Measurements from ENCODE around the gene ARPP19. TPM values are rescaled to one million over a fixed set of nuclear protein-coding genes. Genes with fewer than 3 reads are reported as not detected.

Gene ARPP19
- total RNA-seq, 4 donors from 2014 or later, result 71.1 to 95.6 (median 76.6) TPM

GRCh38 chr15:52502608-52503007, 66.2 kb downstream of the ARPP19 start:
- intact Hi-C loops (cut with DNase I; ENCODE audit: low total_unique reads), result no loop called here
- TF ChIP-seq POLR2A (IDR thresholded peaks at IDR 0.05), result no peak
- TF ChIP-seq CTCF (IDR thresholded peaks at IDR 0.05), result no peak
- H3K4me3 ChIP-seq (ENCODE audit: low read depth, poor library complexity, severe bottlenecking), result no peak overlapping the region
- WGBS, 2 donors, result 85 to 90% methylated on average over 1 of the region's 1 CpG
- no peak for DNase-seq (ENCODE audit: low spot score in 2 of 2)

- H3K4me3 ChIP-seq (ENCODE audit: low read depth, poor library complexity, severe bottlenecking), result no peak overlapping the region
- WGBS, 2 donors, result 92 to 93% methylated on average over 3 of the region's 3 CpGs
- intact Hi-C loops (cut with DNase I; ENCODE audit: low total_unique reads), result no loop called here
- TF ChIP-seq POLR2A (IDR thresholded peaks at IDR 0.05) (no peak), CTCF (IDR thresholded peaks at IDR 0.05) (no peak)
- DNase-seq (ENCODE audit: low spot score in 2 of 2), result no peak
Measured at GRCh38 chr15:52499506-52499905, 69.3 kb downstream of the ARPP19 start.

GRCh38 chr15:52498706-52499105, 70.1 kb downstream of the ARPP19 start:
- TF ChIP-seq CTCF (IDR thresholded peaks at IDR 0.05) (no peak), POLR2A (IDR thresholded peaks at IDR 0.05) (no peak)
- no peak for DNase-seq (ENCODE audit: low spot score in 2 of 2)
- intact Hi-C loops (cut with DNase I; ENCODE audit: low total_unique reads), result no loop called here
- H3K4me3 ChIP-seq (ENCODE audit: low read depth, poor library complexity, severe bottlenecking), result no peak overlapping the region

Other genes with a start within 250 kb of the ARPP19 start
- 10 to 100 TPM; 28.0 to 45.1 (median 37.8) TPM for gene MYO5A, start 40.1 kb downstream of the ARPP19 start, total RNA-seq
- gene ATOSA, start 110.4 kb upstream of the ARPP19 start, total RNA-seq, result 10 to 100 TPM; 42.6 to 57.7 (median 50.3) TPM
- not detected for gene ONECUT1, start 221.3 kb upstream of the ARPP19 start, total RNA-seq